Body of pancreas (tissue), 4 donors: ENCODE measurements around the gene ZNF670. TPM values are rescaled to one million over a fixed set of nuclear protein-coding genes. Genes with fewer than 3 reads are reported as not detected.
A peak's percentile ranks its signal among the peaks of the same experiment; 100 is the strongest.

Source experiments
- ATAC-seq: fragments of 150-250 bp; one replicate; pipeline ENCODE4 v1.9.1; 2016
- DNase-seq, 4 donors: peaks; one replicate each; pipeline ENCODE4 v3.0.0-alpha.2; 2019
- H3K27ac ChIP-seq, 4 donors: fragments of 200-600 bp; sonication (generic); 1 replicate in 3 of 4; 2 replicates in 1 of 4; pipeline versions ENCODE4 v1.5.1 to v1.6.1; 2016 to 2019; ENCODE audit warnings: mild to moderate bottlenecking in 1 of 4, mixed read lengths in 1 of 4, moderate library complexity in 1 of 4
- H3K27me3 ChIP-seq, 2 donors: fragments of 200-600 bp; sonication (generic); one replicate each; pipeline ENCODE4 v1.6.0; 2016; ENCODE audit warnings: mild to moderate bottlenecking in 1 of 2
- H3K36me3 ChIP-seq, 2 donors: fragments of 200-600 bp; sonication (generic); replicated peaks in 1 of 2; 2 replicates each; pipeline ENCODE4 v1.5.1; 2016; ENCODE audit warnings: low read depth in 2 of 2; ENCODE audit not compliant: insufficient read depth in 1 of 2
- H3K4me1 ChIP-seq: fragments of 200-600 bp; sonication (generic); one replicate; pipeline ENCODE4 v1.6.0; 2016
- H3K4me3 ChIP-seq, 2 donors: fragments of 200-600 bp; sonication (generic); 1 replicate in 1 of 2; 2 replicates in 1 of 2; pipeline ENCODE4 v1.5.1; 2016 to 2019
- H3K9me3 ChIP-seq, 3 donors: fragments of 200-600 bp; sonication (generic); 1 replicate in 2 of 3; 2 replicates in 1 of 3; pipeline ENCODE4 v1.5.1; 2016
- POLR2A ChIP-seq, 3 donors: fragments of 450-650 bp; IDR thresholded peaks; one replicate each; pipeline ENCODE4 v1.6.1; 2016; ENCODE audit warnings: antibody characterized with exemption in 3 of 3, mild to moderate bottlenecking in 2 of 3
- WGBS, 2 donors: methylation state at CpG; one replicate each; pipeline ENCODE4 v1.1.5; 2017; 5-methylcytosine and 5-hydroxymethylcytosine counted together
- intact Hi-C: fragments of 100-400 bp; cut with DNase I; formaldehyde crosslinking; loops from one replicate; pipeline ENCODE4 v1.15.1; 2023
- total RNA-seq, 2 donors: library from RNA; depleted of rRNA; stranded (reverse); fragments of >200 nt; gene quantifications; one replicate each; pipeline ENCODE4 v1.1.0, GENCODE V29; 2016
- TF ChIP-seq, protein P1 (sequence below), 7 experiments: fragments of 450-650 bp in 4 of 7; fragments of 200-600 bp in 3 of 7; sonication (generic) in 3 of 7; IDR thresholded peaks; one replicate each; pipeline ENCODE4 v1.5.1; 2016 to 2019; ENCODE audit warnings: antibody characterized with exemption in 7 of 7

Gene ZNF670
- total RNA-seq, 2 donors from 2014 or later, result 1.3 to 2.3 TPM

- Histone ChIP-seq H3K4me1 (peaks cover 19% of the 10 kb centered on the region), H3K9me3 (no peaks in the 10 kb centered on the region), H3K27me3 (no peaks in the 10 kb centered on the region), H3K4me3 (no peak overlapping the region), H3K27ac (peak overlapping the region in 3 of 4 donors; percentile 76 to 88 (median 83)), H3K36me3 (no peaks in the 10 kb centered on the region)
- no peak for TF ChIP-seq POLR2A (IDR thresholded peaks at IDR 0.05)
- TF ChIP-seq, protein P1, sequence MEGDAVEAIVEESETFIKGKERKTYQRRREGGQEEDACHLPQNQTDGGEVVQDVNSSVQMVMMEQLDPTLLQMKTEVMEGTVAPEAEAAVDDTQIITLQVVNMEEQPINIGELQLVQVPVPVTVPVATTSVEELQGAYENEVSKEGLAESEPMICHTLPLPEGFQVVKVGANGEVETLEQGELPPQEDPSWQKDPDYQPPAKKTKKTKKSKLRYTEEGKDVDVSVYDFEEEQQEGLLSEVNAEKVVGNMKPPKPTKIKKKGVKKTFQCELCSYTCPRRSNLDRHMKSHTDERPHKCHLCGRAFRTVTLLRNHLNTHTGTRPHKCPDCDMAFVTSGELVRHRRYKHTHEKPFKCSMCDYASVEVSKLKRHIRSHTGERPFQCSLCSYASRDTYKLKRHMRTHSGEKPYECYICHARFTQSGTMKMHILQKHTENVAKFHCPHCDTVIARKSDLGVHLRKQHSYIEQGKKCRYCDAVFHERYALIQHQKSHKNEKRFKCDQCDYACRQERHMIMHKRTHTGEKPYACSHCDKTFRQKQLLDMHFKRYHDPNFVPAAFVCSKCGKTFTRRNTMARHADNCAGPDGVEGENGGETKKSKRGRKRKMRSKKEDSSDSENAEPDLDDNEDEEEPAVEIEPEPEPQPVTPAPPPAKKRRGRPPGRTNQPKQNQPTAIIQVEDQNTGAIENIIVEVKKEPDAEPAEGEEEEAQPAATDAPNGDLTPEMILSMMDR (IDR thresholded peaks at IDR 0.05), result no peak
- intact Hi-C loops, result no loop called here
- WGBS, 2 donors, result 27 to 35% methylated on average over 23 of the region's 23 CpGs
- no peak for ATAC-seq
- no peak for DNase-seq
These were observed 697 bp upstream of the ZNF670 start for GRCh38 chr1:247079141-247079874.

DNA sequence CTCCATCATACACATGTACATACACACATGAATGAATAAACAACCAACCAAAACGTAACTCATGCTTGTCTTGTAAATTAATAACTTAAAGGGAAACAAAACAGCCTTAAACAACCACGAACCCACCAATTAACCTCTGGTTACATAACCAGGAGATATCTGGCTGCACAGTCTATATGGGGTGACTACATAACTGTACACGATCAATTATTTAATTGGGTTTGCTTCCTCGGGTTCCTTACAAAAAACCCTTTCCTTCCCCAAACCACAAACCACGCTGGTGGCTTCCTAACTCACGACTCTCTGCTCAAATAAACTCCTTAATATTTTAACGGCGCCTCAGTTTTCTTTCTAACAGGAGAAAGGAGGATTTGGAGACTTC is 744 bp downstream of the ZNF670 start:
- DNase-seq (no peak), ATAC-seq (no peak)
- peak overlapping the region; percentile 71 to 90 for H3K4me3 ChIP-seq
- peaks cover 19% of the 10 kb centered on the region for H3K4me1 ChIP-seq
- no peaks in the 10 kb centered on the region for H3K9me3 ChIP-seq
- H3K27ac ChIP-seq, result peak overlapping the region in 3 of 4 donors; percentile 76 to 88 (median 83)
- H3K36me3 ChIP-seq, result no peaks in the 10 kb centered on the region
- no peak for TF ChIP-seq POLR2A (IDR thresholded peaks at IDR 0.05)
- TF ChIP-seq, protein P1 (IDR thresholded peaks at IDR 0.05), result no peak
- no peaks in the 10 kb centered on the region for H3K27me3 ChIP-seq
- intact Hi-C loops, result no loop called here
- WGBS, 2 donors, result 0 to 1% methylated on average over 8 of the region's 8 CpGs

DNA sequence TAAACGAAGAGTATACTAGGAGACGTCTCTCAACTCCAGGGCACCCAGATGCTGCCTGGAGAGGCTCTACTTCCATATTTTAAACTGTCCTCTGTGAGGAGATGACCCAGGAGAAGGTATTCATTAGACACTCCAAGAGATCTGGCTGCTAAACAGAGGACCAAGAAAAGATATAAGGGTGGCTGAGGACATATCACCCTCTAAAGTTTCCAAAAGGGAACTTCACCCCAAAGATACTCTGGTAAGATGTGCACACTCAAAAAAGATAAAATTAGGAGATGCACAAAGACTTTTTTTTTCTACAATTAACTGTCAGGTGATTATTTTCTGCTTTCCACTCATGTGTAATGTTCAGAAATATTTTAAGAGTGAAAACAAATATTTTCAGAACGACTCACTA is 1.4 kb downstream of the ZNF670 start:
- Histone ChIP-seq H3K27ac (no peak overlapping the region), H3K4me3 (no peak overlapping the region), H3K27me3 (no peaks in the 10 kb centered on the region), H3K36me3 (no peaks in the 10 kb centered on the region), H3K4me1 (peaks cover 19% of the 10 kb centered on the region), H3K9me3 (no peaks in the 10 kb centered on the region)
- TF ChIP-seq POLR2A (IDR thresholded peaks at IDR 0.05), result no peak
- TF ChIP-seq, protein P1 (IDR thresholded peaks at IDR 0.05), result no peak
- ATAC-seq, result no peak
- intact Hi-C loops, result no loop called here
- WGBS, 2 donors, result 61 to 72% methylated on average over 3 of the region's 3 CpGs
- no peak for DNase-seq

DNA sequence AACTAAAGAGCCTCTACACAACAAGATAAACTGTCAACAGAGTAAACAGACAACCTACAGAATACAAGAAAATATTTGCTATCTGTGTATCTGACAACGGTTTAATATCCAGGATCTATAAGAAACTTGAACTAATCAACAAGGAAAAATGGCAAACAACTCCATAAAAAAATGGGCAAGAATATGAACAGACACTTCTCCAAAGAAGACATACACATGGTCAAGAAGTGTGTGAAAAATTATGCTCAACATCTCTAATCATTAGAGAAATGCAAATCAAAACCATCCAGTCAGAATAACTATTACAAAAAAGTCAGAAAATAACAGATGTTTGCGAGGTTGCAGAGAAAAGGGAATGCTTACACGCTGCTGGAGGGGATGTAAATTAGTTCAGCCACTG is 8.0 kb downstream of the ZNF670 start:
- no peak for TF ChIP-seq POLR2A (IDR thresholded peaks at IDR 0.05)
- TF ChIP-seq, protein P1 (IDR thresholded peaks at IDR 0.05), result no peak
- no peaks in the 10 kb centered on the region for H3K27me3 ChIP-seq
- DNase-seq (no peak), ATAC-seq (no peak)
- H3K4me1 ChIP-seq, result no peaks in the 10 kb centered on the region
- no peaks in the 10 kb centered on the region for H3K36me3 ChIP-seq
- intact Hi-C loops, result no loop called here
- H3K27ac ChIP-seq, result no peak overlapping the region
- H3K4me3 ChIP-seq, result no peak overlapping the region
- 77 to 94% methylated on average over 3 of the region's 3 CpGs for whole genome bisulfite sequencing, 2 donors
- no peaks in the 10 kb centered on the region for H3K9me3 ChIP-seq

GRCh38 chr1:247064304-247064703 is 14.3 kb downstream of the ZNF670 start:
- no peaks in the 10 kb centered on the region for H3K9me3 ChIP-seq
- intact Hi-C loops, result no loop called here
- WGBS, 2 donors, result 89 to 95% methylated on average over 3 of the region's 3 CpGs
- no peak overlapping the region for H3K27ac ChIP-seq
- no peaks in the 10 kb centered on the region for H3K27me3 ChIP-seq
- DNase-seq (no peak), ATAC-seq (no peak)
- H3K4me3 ChIP-seq, result no peak overlapping the region
- H3K36me3 ChIP-seq, result no peaks in the 10 kb centered on the region
- TF ChIP-seq POLR2A (IDR thresholded peaks at IDR 0.05), result no peak
- TF ChIP-seq, protein P1 (IDR thresholded peaks at IDR 0.05), result no peak
- H3K4me1 ChIP-seq, result peaks cover 4% of the 10 kb centered on the region
